ENCODE results near the gene RASGRP3.

RASGRP3 gene

GRCh38 chr2:33573657-33574056, 97.2 kb downstream of the RASGRP3 start:
- in situ Hi-C loops (cut with HindIII; ENCODE audit: low sequenced_read_pairs): no loop called here

GRCh38 chr2:33577084-33577483, 100.6 kb downstream of the RASGRP3 start:
- in situ Hi-C loops (cut with HindIII; ENCODE audit: low sequenced_read_pairs): no loop called here

GRCh38 chr2:33577668-33578067, 101.2 kb downstream of the RASGRP3 start:
- in situ Hi-C loops (cut with HindIII; ENCODE audit: low sequenced_read_pairs): no loop called here

GRCh38 chr2:33579227-33579626, 102.8 kb downstream of the RASGRP3 start:
- in situ Hi-C loops (cut with HindIII; ENCODE audit: low sequenced_read_pairs): no loop called here

- in situ Hi-C loops (cut with HindIII; ENCODE audit: low sequenced_read_pairs): no loop called here
Measured at GRCh38 chr2:33581872-33582271, 105.4 kb downstream of the RASGRP3 start.

- in situ Hi-C loops (cut with HindIII; ENCODE audit: low sequenced_read_pairs): no loop called here
Measured at GRCh38 chr2:33583194-33583938, 106.9 kb downstream of the RASGRP3 start.

- in situ Hi-C loops (cut with HindIII; ENCODE audit: low sequenced_read_pairs): no loop called here
Measured at GRCh38 chr2:33586766-33587165, 110.3 kb downstream of the RASGRP3 start.

- in situ Hi-C loops (cut with HindIII; ENCODE audit: low sequenced_read_pairs): no loop called here
Measured at GRCh38 chr2:33588232-33588631, 111.8 kb downstream of the RASGRP3 start.

GRCh38 chr2:33589444-33589843, 113.0 kb downstream of the RASGRP3 start:
- in situ Hi-C loops (cut with HindIII; ENCODE audit: low sequenced_read_pairs): no loop called here

GRCh38 chr2:33595385-33595784, 118.9 kb downstream of the RASGRP3 start:
- in situ Hi-C loops (cut with HindIII; ENCODE audit: low sequenced_read_pairs): no loop called here

GRCh38 chr2:33597026-33597425, 120.6 kb downstream of the RASGRP3 start:
- in situ Hi-C loops (cut with HindIII; ENCODE audit: low sequenced_read_pairs): no loop called here

GRCh38 chr2:33598561-33599174, 122.2 kb downstream of the RASGRP3 start:
- in situ Hi-C loops (cut with HindIII; ENCODE audit: low sequenced_read_pairs): no loop called here

GRCh38 chr2:33599175-33599942, 122.9 kb downstream of the RASGRP3 start, which contains the start of gene FAM98A:
Gene FAM98A (minus strand): TSS chr2:33599299. CDS start chr2:33599221, 78 bp downstream.
- in situ Hi-C loops (cut with HindIII; ENCODE audit: low sequenced_read_pairs): no loop called here

GRCh38 chr2:33599943-33600192, 123.4 kb downstream of the RASGRP3 start:
- in situ Hi-C loops (cut with HindIII; ENCODE audit: low sequenced_read_pairs): no loop called here

GRCh38 chr2:33602201-33602830, 125.9 kb downstream of the RASGRP3 start:
- in situ Hi-C loops (cut with HindIII; ENCODE audit: low sequenced_read_pairs): no loop called here

GRCh38 chr2:33603416-33603815, 127.0 kb downstream of the RASGRP3 start:
- in situ Hi-C loops (cut with HindIII; ENCODE audit: low sequenced_read_pairs): no loop called here

- in situ Hi-C loops (cut with HindIII; ENCODE audit: low sequenced_read_pairs): no loop called here
Measured at GRCh38 chr2:33605056-33605455, 128.6 kb downstream of the RASGRP3 start.

- in situ Hi-C loops (cut with HindIII; ENCODE audit: low sequenced_read_pairs): no loop called here
Measured at GRCh38 chr2:33606100-33606499, 129.7 kb downstream of the RASGRP3 start.

GRCh38 chr2:33606622-33607021, 130.2 kb downstream of the RASGRP3 start:
- in situ Hi-C loops (cut with HindIII; ENCODE audit: low sequenced_read_pairs): no loop called here

GRCh38 chr2:33607251-33607721, 130.8 kb downstream of the RASGRP3 start:
- in situ Hi-C loops (cut with HindIII; ENCODE audit: low sequenced_read_pairs): no loop called here

GRCh38 chr2:33607905-33608304, 131.5 kb downstream of the RASGRP3 start:
- in situ Hi-C loops (cut with HindIII; ENCODE audit: low sequenced_read_pairs): no loop called here

All from endothelial cell of hepatic sinusoid (primary cell).